GM23338 (cell line): ENCODE data around the gene CMTM5. TPM values are rescaled to one million over a fixed set of nuclear protein-coding genes. Genes with fewer than 3 reads are reported as not detected.

Experiments
- ATAC-seq: fragments of 200-7000 bp; cut with Tn5 transposase; 3 replicates; pipeline ENCODE4 v1.9.1; 2020
- DNase-seq: peaks from one replicate; pipeline ENCODE4 v3.0.0-alpha.2; 2015; ENCODE audit warnings: low spot score
- H2AFZ ChIP-seq: fragments of 200-600 bp; sonication (generic); 2 replicates; pipeline ENCODE4 v1.8.0; 2016; ENCODE audit warnings: antibody characterized with exemption, mild to moderate bottlenecking, moderate library complexity
- H3F3A ChIP-seq: fragments of 200-600 bp; sonication (generic); replicated peaks from 2 replicates; pipeline ENCODE4 v1.8.0; 2017; ENCODE audit warnings: antibody characterized with exemption, mixed run types, low read depth
- H3K27ac ChIP-seq: fragments of 200-600 bp; sonication (generic); 2 replicates; pipeline ENCODE4 v1.6.1; 2016; ENCODE audit warnings: low read depth
- H3K27me3 ChIP-seq: fragments of 200-600 bp; sonication (generic); 2 replicates; pipeline ENCODE4 v1.8.0; 2016; ENCODE audit warnings: mild to moderate bottlenecking, mixed run types, moderate library complexity; ENCODE audit not compliant: insufficient read depth
- H3K36me3 ChIP-seq: fragments of 200-600 bp; sonication (generic); 2 replicates; pipeline ENCODE4 v1.8.0; 2016; ENCODE audit warnings: mild to moderate bottlenecking; ENCODE audit not compliant: insufficient read depth
- H3K4me1 ChIP-seq: fragments of 200-600 bp; sonication (generic); 2 replicates; pipeline ENCODE4 v1.8.0; 2016; ENCODE audit warnings: mild to moderate bottlenecking, moderate library complexity; ENCODE audit not compliant: insufficient read depth
- H3K4me2 ChIP-seq: fragments of 200-600 bp; sonication (generic); 2 replicates; pipeline ENCODE4 v1.7.1; 2017; ENCODE audit warnings: mixed run types
- H3K4me3 ChIP-seq: fragments of 200-600 bp; sonication (generic); 2 replicates; pipeline ENCODE4 v1.6.1; 2016; ENCODE audit warnings: mixed run types
- H3K79me2 ChIP-seq: fragments of 200-600 bp; sonication (generic); replicated peaks from 2 replicates; pipeline ENCODE4 v1.8.0; 2017; ENCODE audit warnings: mild to moderate bottlenecking; ENCODE audit not compliant: insufficient read depth
- H3K9me2 ChIP-seq: fragments of 200-600 bp; sonication (generic); 2 replicates; pipeline ENCODE4 v1.8.0; 2017; ENCODE audit not compliant: insufficient read depth
- H4K20me1 ChIP-seq: fragments of 200-600 bp; sonication (generic); replicated peaks from 2 replicates; pipeline ENCODE4 v1.8.0; 2017; ENCODE audit warnings: mild to moderate bottlenecking; ENCODE audit not compliant: insufficient read depth
- H3K27ac Mint-ChIP-seq: 2 replicates; pipeline ENCODE4 v1.8.0; 2020; ENCODE audit warnings: inconsistent platforms, mild to moderate bottlenecking, moderate library complexity, mixed read lengths
- H3K27me3 Mint-ChIP-seq: 3 replicates; pipeline ENCODE4 v1.8.0; 2022; ENCODE audit warnings: low read depth, mild to moderate bottlenecking, moderate library complexity, mixed read lengths, inconsistent platforms; ENCODE audit not compliant: insufficient read depth, poor library complexity
- H3K36me3 Mint-ChIP-seq: 3 replicates; pipeline ENCODE4 v1.8.0; 2021; ENCODE audit warnings: low read depth, mild to moderate bottlenecking, inconsistent platforms, moderate library complexity, mixed read lengths
- H3K4me1 Mint-ChIP-seq: 3 replicates; pipeline ENCODE4 v1.8.0; 2020; ENCODE audit warnings: mild to moderate bottlenecking, inconsistent platforms, mixed read lengths
- H3K4me3 Mint-ChIP-seq: 3 replicates; pipeline ENCODE4 v1.8.0; 2021; ENCODE audit warnings: moderate library complexity, mild to moderate bottlenecking, inconsistent platforms, mixed read lengths
- H3K9me3 Mint-ChIP-seq: 3 replicates; pipeline ENCODE4 v1.8.0; 2020; ENCODE audit warnings: moderate library complexity, mild to moderate bottlenecking, inconsistent platforms, mixed read lengths
- CREB1 ChIP-seq: fragments of 250-450 bp; sonication (Bioruptor Pico); IDR thresholded peaks from 2 replicates; pipeline ENCODE4 v1.5.0; 2020; ENCODE audit warnings: low read depth, mild to moderate bottlenecking, moderate library complexity
- CTCF ChIP-seq, 2 experiments: fragments of 200-600 bp in 1 of 2; sonication (generic) in 1 of 2; conservative IDR thresholded peaks; 2 replicates each; pipeline versions ENCODE4 v1.5.1 to v1.6.1; 2016 to 2017; ENCODE audit warnings: antibody characterized with exemption in 2 of 2, low read depth in 2 of 2, mild to moderate bottlenecking in 2 of 2, moderate library complexity in 1 of 2
- ETS1 ChIP-seq: IDR thresholded peaks from 2 replicates; pipeline ENCODE4 v1.6.1; 2016; ENCODE audit warnings: antibody characterized with exemption
- EZH2 ChIP-seq: fragments of 200-600 bp; sonication (generic); IDR thresholded peaks from one replicate; pipeline ENCODE4 v1.8.0; 2017; ENCODE audit warnings: antibody characterized with exemption, mild to moderate bottlenecking, low read depth; ENCODE audit not compliant: unreplicated experiment
- EZH2phosphoT487 ChIP-seq: fragments of 200-600 bp; sonication (generic); IDR thresholded peaks from one replicate; pipeline ENCODE4 v1.8.1; 2018; ENCODE audit warnings: antibody characterized with exemption; ENCODE audit not compliant: unreplicated experiment
- JUNB ChIP-seq: IDR thresholded peaks from one replicate; pipeline ENCODE4 v1.6.1; 2016; ENCODE audit warnings: antibody characterized with exemption; ENCODE audit not compliant: unreplicated experiment
- NANOG ChIP-seq: IDR thresholded peaks from 2 replicates; pipeline ENCODE4 v1.6.1; 2016; ENCODE audit warnings: antibody characterized with exemption, borderline replicate concordance
- POLR2AphosphoS5 ChIP-seq: IDR thresholded peaks from 2 replicates; pipeline ENCODE4 v1.6.1; 2016; ENCODE audit warnings: antibody characterized with exemption, low read depth
- ZNF114 ChIP-seq: fragments of 250-450 bp; sonication (Bioruptor Pico); IDR thresholded peaks from 2 replicates; pipeline ENCODE4 v1.5.0; 2020; ENCODE audit warnings: mild to moderate bottlenecking, moderate library complexity
- ZNF331 ChIP-seq: fragments of 250-450 bp; sonication (Bioruptor Pico); IDR thresholded peaks from 2 replicates; pipeline ENCODE4 v1.5.0; 2020; ENCODE audit warnings: low read depth, mild to moderate bottlenecking, moderate library complexity
- polyA plus RNA-seq: library from polyadenylated mRNA; unstranded; fragments of >200 nt; fragmentation: Nextera tagmentation; extraction: Ambion mirVana; gene quantifications from 2 replicates; pipeline ENCODE4 v1.2.1, GENCODE V29; 2016
- total RNA-seq: library from RNA; depleted of rRNA; stranded (reverse); fragments of >200 nt; shearing (Covaris generic); gene quantifications from 2 replicates; pipeline ENCODE4 v1.2.3, GENCODE V29; 2014
- TF ChIP-seq, protein P1 (sequence below): fragments of 250-450 bp; sonication (Bioruptor Pico); IDR thresholded peaks from 2 replicates; pipeline ENCODE4 v1.5.0; 2020; ENCODE audit warnings: mild to moderate bottlenecking, moderate library complexity

CMTM5 gene
- total and polyA plus RNA-seq, 2 experiments from 2014 or later = 0.24 TPM; not detected in 1

DNA sequence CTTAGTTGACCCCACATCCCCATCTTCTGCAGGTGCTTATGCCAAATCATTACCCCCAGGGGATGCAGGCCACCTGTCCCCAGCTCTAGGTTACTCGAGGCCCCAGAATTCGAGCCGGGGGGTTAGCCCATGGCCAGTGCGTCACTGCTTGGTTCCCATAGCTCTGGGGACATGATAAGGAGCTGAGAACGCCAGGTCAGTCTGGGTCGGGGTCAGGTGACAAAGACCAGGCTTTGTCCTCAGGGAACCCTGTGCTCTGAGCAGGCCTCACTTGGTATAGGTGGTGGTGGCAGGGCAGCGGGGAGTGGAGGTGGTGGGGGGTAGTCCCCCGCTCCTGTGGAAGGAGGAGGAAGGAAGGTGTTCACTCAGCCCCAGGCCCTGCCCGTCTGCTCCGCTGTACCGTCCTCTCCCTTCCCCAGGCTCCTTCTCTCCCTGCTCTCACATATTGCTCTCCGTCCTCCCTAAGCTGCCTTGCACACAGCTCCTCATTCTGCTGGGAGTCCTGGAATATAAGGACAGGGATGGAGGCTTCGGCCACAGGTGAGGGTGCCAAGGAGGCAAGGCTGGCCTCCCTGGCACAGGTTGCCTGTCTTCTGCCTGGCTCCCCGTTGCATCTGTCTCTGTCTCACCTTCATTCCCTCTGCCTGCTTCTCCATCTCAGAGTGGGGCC, 33.3 kb downstream of the CMTM5 start (continued):
- TF ChIP-seq, protein P1, sequence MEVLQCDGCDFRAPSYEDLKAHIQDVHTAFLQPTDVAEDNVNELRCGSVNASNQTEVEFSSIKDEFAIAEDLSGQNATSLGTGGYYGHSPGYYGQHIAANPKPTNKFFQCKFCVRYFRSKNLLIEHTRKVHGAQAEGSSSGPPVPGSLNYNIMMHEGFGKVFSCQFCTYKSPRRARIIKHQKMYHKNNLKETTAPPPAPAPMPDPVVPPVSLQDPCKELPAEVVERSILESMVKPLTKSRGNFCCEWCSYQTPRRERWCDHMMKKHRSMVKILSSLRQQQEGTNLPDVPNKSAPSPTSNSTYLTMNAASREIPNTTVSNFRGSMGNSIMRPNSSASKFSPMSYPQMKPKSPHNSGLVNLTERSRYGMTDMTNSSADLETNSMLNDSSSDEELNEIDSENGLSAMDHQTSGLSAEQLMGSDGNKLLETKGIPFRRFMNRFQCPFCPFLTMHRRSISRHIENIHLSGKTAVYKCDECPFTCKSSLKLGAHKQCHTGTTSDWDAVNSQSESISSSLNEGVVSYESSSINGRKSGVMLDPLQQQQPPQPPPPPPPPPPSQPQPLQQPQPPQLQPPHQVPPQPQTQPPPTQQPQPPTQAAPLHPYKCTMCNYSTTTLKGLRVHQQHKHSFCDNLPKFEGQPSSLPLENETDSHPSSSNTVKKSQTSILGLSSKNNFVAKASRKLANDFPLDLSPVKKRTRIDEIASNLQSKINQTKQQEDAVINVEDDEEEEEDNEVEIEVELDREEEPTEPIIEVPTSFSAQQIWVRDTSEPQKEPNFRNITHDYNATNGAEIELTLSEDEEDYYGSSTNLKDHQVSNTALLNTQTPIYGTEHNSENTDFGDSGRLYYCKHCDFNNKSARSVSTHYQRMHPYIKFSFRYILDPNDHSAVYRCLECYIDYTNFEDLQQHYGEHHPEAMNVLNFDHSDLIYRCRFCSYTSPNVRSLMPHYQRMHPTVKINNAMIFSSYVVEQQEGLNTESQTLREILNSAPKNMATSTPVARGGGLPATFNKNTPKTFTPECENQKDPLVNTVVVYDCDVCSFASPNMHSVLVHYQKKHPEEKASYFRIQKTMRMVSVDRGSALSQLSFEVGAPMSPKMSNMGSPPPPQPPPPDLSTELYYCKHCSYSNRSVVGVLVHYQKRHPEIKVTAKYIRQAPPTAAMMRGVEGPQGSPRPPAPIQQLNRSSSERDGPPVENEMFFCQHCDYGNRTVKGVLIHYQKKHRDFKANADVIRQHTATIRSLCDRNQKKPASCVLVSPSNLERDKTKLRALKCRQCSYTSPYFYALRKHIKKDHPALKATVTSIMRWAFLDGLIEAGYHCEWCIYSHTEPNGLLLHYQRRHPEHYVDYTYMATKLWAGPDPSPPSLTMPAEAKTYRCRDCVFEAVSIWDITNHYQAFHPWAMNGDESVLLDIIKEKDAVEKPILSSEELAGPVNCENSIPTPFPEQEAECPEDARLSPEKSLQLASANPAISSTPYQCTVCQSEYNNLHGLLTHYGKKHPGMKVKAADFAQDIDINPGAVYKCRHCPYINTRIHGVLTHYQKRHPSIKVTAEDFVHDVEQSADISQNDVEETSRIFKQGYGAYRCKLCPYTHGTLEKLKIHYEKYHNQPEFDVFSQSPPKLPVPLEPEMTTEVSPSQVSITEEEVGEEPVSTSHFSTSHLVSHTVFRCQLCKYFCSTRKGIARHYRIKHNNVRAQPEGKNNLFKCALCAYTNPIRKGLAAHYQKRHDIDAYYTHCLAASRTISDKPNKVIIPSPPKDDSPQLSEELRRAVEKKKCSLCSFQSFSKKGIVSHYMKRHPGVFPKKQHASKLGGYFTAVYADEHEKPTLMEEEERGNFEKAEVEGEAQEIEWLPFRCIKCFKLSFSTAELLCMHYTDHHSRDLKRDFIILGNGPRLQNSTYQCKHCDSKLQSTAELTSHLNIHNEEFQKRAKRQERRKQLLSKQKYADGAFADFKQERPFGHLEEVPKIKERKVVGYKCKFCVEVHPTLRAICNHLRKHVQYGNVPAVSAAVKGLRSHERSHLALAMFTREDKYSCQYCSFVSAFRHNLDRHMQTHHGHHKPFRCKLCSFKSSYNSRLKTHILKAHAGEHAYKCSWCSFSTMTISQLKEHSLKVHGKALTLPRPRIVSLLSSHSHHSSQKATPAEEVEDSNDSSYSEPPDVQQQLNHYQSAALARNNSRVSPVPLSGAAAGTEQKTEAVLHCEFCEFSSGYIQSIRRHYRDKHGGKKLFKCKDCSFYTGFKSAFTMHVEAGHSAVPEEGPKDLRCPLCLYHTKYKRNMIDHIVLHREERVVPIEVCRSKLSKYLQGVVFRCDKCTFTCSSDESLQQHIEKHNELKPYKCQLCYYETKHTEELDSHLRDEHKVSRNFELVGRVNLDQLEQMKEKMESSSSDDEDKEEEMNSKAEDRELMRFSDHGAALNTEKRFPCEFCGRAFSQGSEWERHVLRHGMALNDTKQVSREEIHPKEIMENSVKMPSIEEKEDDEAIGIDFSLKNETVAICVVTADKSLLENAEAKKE (CRISPR knock-in tag) = no peak
- TF ChIP-seq EZH2phosphoT487 = no peak

DNA sequence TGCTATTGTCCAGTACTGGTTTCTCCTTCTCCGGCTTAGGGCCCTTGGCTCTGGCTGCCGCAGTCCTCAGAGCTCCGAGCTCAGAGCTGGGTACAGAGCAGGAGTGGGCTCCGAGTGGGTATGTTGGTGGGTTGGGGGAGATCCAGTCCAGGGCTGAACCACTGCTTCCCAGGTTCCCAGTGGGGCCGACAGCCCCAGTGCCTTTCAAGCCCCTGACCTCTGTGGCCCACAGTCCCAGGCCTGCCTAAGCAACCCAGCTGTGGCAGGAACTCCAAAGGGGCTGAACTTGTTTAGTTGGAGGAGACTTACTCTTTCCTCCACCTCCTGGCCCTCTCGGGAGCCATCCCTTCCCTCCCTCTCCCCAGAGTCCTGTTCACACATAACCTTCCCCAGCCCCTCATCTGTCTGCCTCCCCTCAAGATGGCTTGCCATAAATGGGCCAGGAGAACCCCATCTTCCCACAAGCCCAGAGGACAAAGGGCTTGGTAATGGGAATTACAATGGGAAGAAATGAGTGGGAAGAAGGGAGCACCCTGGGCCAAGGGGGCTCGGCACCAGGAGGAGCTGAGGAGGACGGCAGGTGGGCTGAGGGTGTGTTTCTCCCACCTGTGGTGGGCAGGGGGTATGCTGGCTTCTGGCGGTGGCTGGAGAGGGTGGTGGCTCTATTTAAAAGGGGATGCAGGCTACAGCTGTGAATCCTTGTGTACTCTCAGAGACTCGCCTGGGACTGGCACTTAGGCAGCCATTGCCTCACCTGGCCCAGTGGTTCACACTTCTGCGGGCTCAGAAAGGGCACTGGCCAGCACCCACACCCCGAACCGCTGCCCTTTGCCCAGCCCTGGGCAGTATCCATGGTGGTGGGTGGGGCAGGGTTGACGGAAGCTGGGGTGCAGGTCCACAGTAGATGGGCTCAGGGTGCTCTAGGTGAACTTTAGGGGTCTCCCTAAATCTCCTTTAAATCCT, 35.0 kb downstream of the CMTM5 start:
- Histone ChIP-seq H3K27me3 (no peaks in the 10 kb centered on the region), H2AFZ (no peak overlapping the region), H3K4me3 (no peak overlapping the region), H3F3A (no peaks in the 10 kb centered on the region), H3K4me2 (no peak overlapping the region), H3K27ac (no peak overlapping the region), H3K9me2 (peaks cover 3% of the 10 kb centered on the region; the same call in 1 of the 2 replicates), H3K4me1 (no peaks in the 10 kb centered on the region), H3K36me3 (no peaks in the 10 kb centered on the region), H3K79me2 (no peaks in the 10 kb centered on the region), H4K20me1 (no peaks in the 10 kb centered on the region)
- DNase-seq (no peak), ATAC-seq (no peak)
- H3K9me3 Mint-ChIP-seq = no peaks in the 10 kb centered on the region; the same call in 2 of the 3 replicates
- peaks cover 5% of the 10 kb centered on the region; the same call in 1 of the 3 replicates for H3K4me1 Mint-ChIP-seq
- no peaks in the 10 kb centered on the region; the same call in 2 of the 3 replicates for H3K36me3 Mint-ChIP-seq
- H3K27me3 Mint-ChIP-seq = peaks cover 25% of the 10 kb centered on the region
- H3K27ac Mint-ChIP-seq = no peak overlapping the region
- H3K4me3 Mint-ChIP-seq = no peak overlapping the region
- TF ChIP-seq ZNF114 (no peak), POLR2AphosphoS5 (no peak), CREB1 (no peak), EZH2phosphoT487 (no peak), NANOG (no peak), ZNF331 (CRISPR knock-in tag) (no peak), JUNB (no peak), ETS1 (no peak), EZH2 (no peak), CTCF (conservative IDR thresholded peaks at IDR 0.05; ENCODE audit: low read depth in 2 of 2) (no peak)
